GM10248 (cell line): ENCODE results near the gene DOCK1.
"Not testable (repeated sequence)": the region's sequence is repeated elsewhere in the genome, so short reads cannot be mapped to it uniquely, and the experiment has no call there.

Source experiments
- CTCF ChIA-PET: fragments of 300-600 bp; sonication (Branson Sonifier 250); formaldehyde crosslinking; extraction: SDS; loops from one replicate; lab custom pipeline; 2021; ENCODE audit warnings: antibody characterized with exemption; lab: Yijun Ruan, JAX
- POLR2A ChIA-PET: fragments of 350-650 bp; sonication (Branson Sonifier 250); formaldehyde crosslinking; extraction: SDS; loops from one replicate; lab custom pipeline; 2020; ENCODE audit warnings: antibody characterized with exemption; lab: Yijun Ruan, JAX
- DNase-seq: peaks from one replicate; pipeline ENCODE4 v3.0.0; 2012; ENCODE audit errors: extremely low spot score
- CTCF ChIP-seq: IDR thresholded peaks from 2 replicates; pipeline ENCODE4 v1.5.1; 2012; ENCODE audit warnings: mild to moderate bottlenecking, low read depth; ENCODE audit errors: extremely low read depth, missing control alignments, control extremely low read depth

Gene DOCK1

GRCh38 chr10:126892226-126893175 is 12.7 kb upstream of the DOCK1 start:
- ChIA-PET CTCF (no interaction called here), POLR2A (no interaction called here)
- no peak for DNase-seq
- TF ChIP-seq CTCF = no peak

- no peak for DNase-seq
- ChIA-PET CTCF (no interaction called here), POLR2A (no interaction called here)
- TF ChIP-seq CTCF = no peak
These were observed 12.0 kb upstream of the DOCK1 start for GRCh38 chr10:126893206-126893605.

GRCh38 chr10:126893841-126894240 is 11.4 kb upstream of the DOCK1 start:
- POLR2A ChIA-PET = no interaction called here
- no peak for TF ChIP-seq CTCF
- DNase-seq = no peak
- CTCF ChIA-PET = no interaction called here

GRCh38 chr10:126895214-126895781 is 9.9 kb upstream of the DOCK1 start:
- no peak for TF ChIP-seq CTCF
- ChIA-PET POLR2A (no interaction called here), CTCF (no interaction called here)
- DNase-seq = no peak

- DNase-seq = no peak
- TF ChIP-seq CTCF = no peak
- CTCF ChIA-PET = no interaction called here
- POLR2A ChIA-PET = no interaction called here
These were observed 6.8 kb upstream of the DOCK1 start for GRCh38 chr10:126898460-126898859.

GRCh38 chr10:126899529-126899928 is 5.7 kb upstream of the DOCK1 start:
- CTCF ChIA-PET, DNase-seq: not testable (repeated sequence)

GRCh38 chr10:126902157-126902556 is 3.1 kb upstream of the DOCK1 start:
- ChIA-PET POLR2A (no interaction called here), CTCF (no interaction called here)
- DNase-seq = no peak
- no peak for TF ChIP-seq CTCF

More at GRCh38 chr10:126899529-126899928, 5.7 kb upstream of the DOCK1 start:
- POLR2A ChIA-PET = not testable (repeated sequence)
